Measurements from ENCODE around the gene HCN3. TPM values are rescaled to one million over a fixed set of nuclear protein-coding genes. Genes with fewer than 3 reads are reported as not detected.

HCN3 gene
- total RNA-seq, 4 donors from 2014 or later: 0.18 to 1.5 (median 1.1) TPM

DNA sequence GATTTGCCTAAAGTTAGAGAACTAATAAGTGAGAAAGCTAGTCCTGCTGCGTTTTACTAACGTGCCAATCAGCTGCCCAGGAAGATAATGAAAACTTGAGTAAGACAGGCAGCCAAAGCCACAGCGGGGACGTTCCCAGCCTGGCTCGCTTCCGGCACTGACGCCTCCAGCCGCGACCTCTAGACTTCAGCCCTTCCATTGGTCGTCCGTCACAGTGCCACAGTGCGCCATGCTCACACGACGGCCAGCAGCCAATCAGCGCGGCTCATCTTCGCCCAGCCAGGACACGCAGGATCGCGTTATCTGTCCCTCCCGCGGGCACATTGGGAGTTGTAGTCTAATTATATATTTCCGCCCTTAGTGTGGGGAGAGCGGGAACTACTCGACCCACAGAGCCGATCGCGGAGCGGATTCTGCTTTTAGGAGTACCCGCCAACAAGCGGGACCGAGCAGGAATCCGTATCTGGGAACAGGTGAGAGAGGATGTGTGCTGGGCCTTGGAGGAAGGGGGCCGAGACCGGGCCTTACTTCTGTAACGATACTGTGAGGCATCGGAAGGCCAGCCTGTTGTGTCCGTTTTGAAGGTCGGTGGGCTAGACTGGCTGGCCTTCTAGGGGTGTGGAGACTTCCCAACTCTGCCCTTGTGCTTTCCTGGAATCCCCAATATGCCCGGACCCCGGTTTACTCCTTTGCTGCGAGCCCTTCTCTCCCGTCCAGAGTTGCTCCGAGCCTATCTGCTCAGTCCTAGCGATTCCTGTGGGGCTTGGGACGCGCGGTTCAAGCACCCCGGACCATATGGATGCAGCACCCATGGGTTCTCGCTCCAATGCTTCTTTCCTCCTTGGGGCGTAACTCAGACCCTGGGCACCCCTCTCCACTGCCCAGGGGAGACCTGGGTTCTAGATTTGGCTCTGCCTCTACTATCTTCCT is 31.5 kb downstream of the HCN3 start, which contains the start of gene FDPS:
TSS of gene FDPS (plus strand) at position 374 of the 930 bp plus-strand sequence. CDS start 924 bp downstream, outside the sequence.
- H3K36me3 ChIP-seq: peaks cover 0 to 13% of the 10 kb centered on the region in 2 donors
- no peaks in the 10 kb centered on the region for H3K9me3 ChIP-seq
- peak in 2 of 5 experiments; percentile 25 to 45 for TF ChIP-seq CTCF (IDR thresholded peaks at IDR 0.05 in 4 of 5, conservative IDR thresholded peaks at IDR 0.05 in 1 of 5)
- peak; percentile 56 to 70 for TF ChIP-seq POLR2A (IDR thresholded peaks at IDR 0.05)
- ATAC-seq (peak; percentile 97 to 99), DNase-seq (peak; percentile 99)
- in situ Hi-C loops (cut with MboI; ENCODE audit: low sequenced_read_pairs in 4 of 4): no loop called here
- H3K4me1 ChIP-seq: peaks cover 14% of the 10 kb centered on the region in 2 donors
- H3K27ac ChIP-seq: peak within 1 kb of the TSS; percentile 83 to 93 (median 86)
- peak within 1 kb of the TSS; percentile 86 to 97 (median 90) for H3K4me3 ChIP-seq
- intact Hi-C loops (cut with DNase I; ENCODE audit: low total_unique reads): loop anchor here (1.0 to 5.0 kb wide), 8 partner anchors 16 to 549 kb away; partner anchors contain the start of genes CLK2, ENTREP3, GON4L and HCN3
- H3K27me3 ChIP-seq: no peaks in the 10 kb centered on the region

- Histone ChIP-seq H3K4me1 (peaks cover 14% of the 10 kb centered on the region in 2 donors), H3K27ac (peak overlapping the region; percentile 83 to 93 (median 86)), H3K27me3 (no peaks in the 10 kb centered on the region), H3K36me3 (peaks cover 0 to 13% of the 10 kb centered on the region in 2 donors), H3K4me3 (peak overlapping the region; percentile 86 to 97 (median 90)), H3K9me3 (no peaks in the 10 kb centered on the region)
- TF ChIP-seq CTCF (IDR thresholded peaks at IDR 0.05 in 4 of 5, conservative IDR thresholded peaks at IDR 0.05 in 1 of 5): no peak
- no peak for TF ChIP-seq POLR2A (IDR thresholded peaks at IDR 0.05)
- no peak for DNase-seq
- intact Hi-C loops (cut with DNase I; ENCODE audit: low total_unique reads) (loop anchor here (2.0 to 5.0 kb wide), 3 partner anchors 55 to 102 kb away; partner anchors contain the start of genes ENTREP3, MTX1 and THBS3), in situ Hi-C loops (cut with MboI; ENCODE audit: low sequenced_read_pairs in 4 of 4) (loop anchor here in 2 of 4 donors (10.0 kb wide), 2 partner anchors 45 to 55 kb away; partner anchors contain the start of genes ENTREP3 (in 1 of the 2) and SCAMP3 (in 1 of the 2))
- no peak for ATAC-seq
These were observed 32.3 kb downstream of the HCN3 start for GRCh38 chr1:155309423-155310021.

GRCh38 chr1:155313261-155313660 is 36.0 kb downstream of the HCN3 start:
- ATAC-seq (no peak), DNase-seq (no peak)
- Histone ChIP-seq H3K4me1 (peaks cover 14% of the 10 kb centered on the region in 2 donors), H3K9me3 (no peaks in the 10 kb centered on the region), H3K36me3 (peaks cover 0 to 21% of the 10 kb centered on the region in 2 donors), H3K4me3 (no peak overlapping the region), H3K27me3 (no peaks in the 10 kb centered on the region), H3K27ac (no peak overlapping the region)
- intact Hi-C loops (cut with DNase I; ENCODE audit: low total_unique reads): no loop called here
- TF ChIP-seq POLR2A (IDR thresholded peaks at IDR 0.05) (no peak), CTCF (IDR thresholded peaks at IDR 0.05 in 4 of 5, conservative IDR thresholded peaks at IDR 0.05 in 1 of 5) (no peak)
- in situ Hi-C loops (cut with MboI; ENCODE audit: low sequenced_read_pairs in 4 of 4): loop anchor here in 2 of 4 donors (10.0 kb wide), 2 partner anchors 48 to 58 kb away; partner anchors contain the start of genes ENTREP3 (in 1 of the 2) and SCAMP3 (in 1 of the 2)

- no peaks in the 10 kb centered on the region for H3K27me3 ChIP-seq
- no peak overlapping the region for H3K27ac ChIP-seq
- in situ Hi-C loops (cut with MboI; ENCODE audit: low sequenced_read_pairs in 4 of 4): loop anchor here in 3 of 4 donors (5.0 to 10.0 kb wide), 3 partner anchors 35 to 62 kb away; partner anchors contain the start of genes ENTREP3 (in 1 of the 3) and SCAMP3 (in 1 of the 3)
- H3K9me3 ChIP-seq: no peaks in the 10 kb centered on the region
- peaks cover 0 to 22% of the 10 kb centered on the region in 2 donors for H3K36me3 ChIP-seq
- no peak overlapping the region for H3K4me3 ChIP-seq
- DNase-seq (no peak), ATAC-seq (no peak)
- peaks cover 9 to 15% of the 10 kb centered on the region in 2 donors for H3K4me1 ChIP-seq
- TF ChIP-seq CTCF (IDR thresholded peaks at IDR 0.05 in 4 of 5, conservative IDR thresholded peaks at IDR 0.05 in 1 of 5): no peak
- no peak for TF ChIP-seq POLR2A (IDR thresholded peaks at IDR 0.05)
- intact Hi-C loops (cut with DNase I; ENCODE audit: low total_unique reads): no loop called here
These were observed 39.7 kb downstream of the HCN3 start for GRCh38 chr1:155316922-155317321.
